ENCODE data around the gene PFDN4.

The PFDN4 gene

GRCh38 chr20:54173653-54174456 lies 34.0 kb upstream of the PFDN4 start, which contains the start of gene CYP24A1:
Gene CYP24A1 (minus strand): TSS chr20:54173986. CDS start chr20:54173579, 407 bp downstream.
- no peak for DNase-seq (ENCODE audit: low read depth, low spot score)

- no peak for DNase-seq (ENCODE audit: low read depth, low spot score)
Observed at GRCh38 chr20:54174457-54175175, 33.3 kb upstream of the PFDN4 start.

- no peak for DNase-seq (ENCODE audit: low read depth, low spot score)
Observed at GRCh38 chr20:54176610-54177009, 31.3 kb upstream of the PFDN4 start.

- DNase-seq (ENCODE audit: low read depth, low spot score), result no peak
Observed at GRCh38 chr20:54177378-54177777, 30.5 kb upstream of the PFDN4 start.

GRCh38 chr20:54178256-54178655 lies 29.6 kb upstream of the PFDN4 start:
- no peak for DNase-seq (ENCODE audit: low read depth, low spot score)

GRCh38 chr20:54179946-54180345 lies 27.9 kb upstream of the PFDN4 start:
- DNase-seq (ENCODE audit: low read depth, low spot score), result no peak

GRCh38 chr20:54180931-54181330 lies 27.0 kb upstream of the PFDN4 start:
- no peak for DNase-seq (ENCODE audit: low read depth, low spot score)

GRCh38 chr20:54184071-54184470 lies 23.8 kb upstream of the PFDN4 start:
- no peak for DNase-seq (ENCODE audit: low read depth, low spot score)

GRCh38 chr20:54184904-54185626 lies 22.8 kb upstream of the PFDN4 start:
- no peak for DNase-seq (ENCODE audit: low read depth, low spot score)

- DNase-seq (ENCODE audit: low read depth, low spot score), result no peak
Observed at GRCh38 chr20:54188132-54188849, 19.6 kb upstream of the PFDN4 start.

- DNase-seq (ENCODE audit: low read depth, low spot score), result no peak
Observed at GRCh38 chr20:54189630-54190029, 18.3 kb upstream of the PFDN4 start.

GRCh38 chr20:54190217-54190616 lies 17.7 kb upstream of the PFDN4 start:
- DNase-seq (ENCODE audit: low read depth, low spot score), result no peak

- DNase-seq (ENCODE audit: low read depth, low spot score), result no peak
Observed at GRCh38 chr20:54193817-54194216, 14.1 kb upstream of the PFDN4 start.

- no peak for DNase-seq (ENCODE audit: low read depth, low spot score)
Observed at GRCh38 chr20:54194724-54195438, 13.0 kb upstream of the PFDN4 start.

GRCh38 chr20:54195483-54196472 lies 12.1 kb upstream of the PFDN4 start:
- no peak for DNase-seq (ENCODE audit: low read depth, low spot score)

GRCh38 chr20:54197621-54198604 lies 10.0 kb upstream of the PFDN4 start:
- no peak for DNase-seq (ENCODE audit: low read depth, low spot score)

- DNase-seq (ENCODE audit: low read depth, low spot score), result no peak
Observed at GRCh38 chr20:54199283-54199682, 8.6 kb upstream of the PFDN4 start.

- DNase-seq (ENCODE audit: low read depth, low spot score), result peak; percentile 55
Observed at GRCh38 chr20:54199721-54200176, 8.1 kb upstream of the PFDN4 start.
